22Rv1 (cell line): Measurements from ENCODE around the gene MAP3K20.
"Not testable (repeated sequence)": the region's sequence is repeated elsewhere in the genome, so short reads cannot be mapped to it uniquely, and the experiment has no call there.

Source experiments
- H3K27ac ChIP-seq: fragments of 450-650 bp; 2 replicates; pipeline ENCODE4 v1.5.1; 2017
- ZFX ChIP-seq: fragments of 450-650 bp; IDR thresholded peaks from 2 replicates; pipeline ENCODE4 v1.6.1; 2017; ENCODE audit warnings: antibody characterized with exemption, borderline replicate concordance
- TF ChIP-seq, protein P1 (sequence below): fragments of 450-650 bp; IDR thresholded peaks from 2 replicates; pipeline ENCODE4 v1.5.1; 2017; ENCODE audit warnings: mild to moderate bottlenecking

Gene MAP3K20

DNA sequence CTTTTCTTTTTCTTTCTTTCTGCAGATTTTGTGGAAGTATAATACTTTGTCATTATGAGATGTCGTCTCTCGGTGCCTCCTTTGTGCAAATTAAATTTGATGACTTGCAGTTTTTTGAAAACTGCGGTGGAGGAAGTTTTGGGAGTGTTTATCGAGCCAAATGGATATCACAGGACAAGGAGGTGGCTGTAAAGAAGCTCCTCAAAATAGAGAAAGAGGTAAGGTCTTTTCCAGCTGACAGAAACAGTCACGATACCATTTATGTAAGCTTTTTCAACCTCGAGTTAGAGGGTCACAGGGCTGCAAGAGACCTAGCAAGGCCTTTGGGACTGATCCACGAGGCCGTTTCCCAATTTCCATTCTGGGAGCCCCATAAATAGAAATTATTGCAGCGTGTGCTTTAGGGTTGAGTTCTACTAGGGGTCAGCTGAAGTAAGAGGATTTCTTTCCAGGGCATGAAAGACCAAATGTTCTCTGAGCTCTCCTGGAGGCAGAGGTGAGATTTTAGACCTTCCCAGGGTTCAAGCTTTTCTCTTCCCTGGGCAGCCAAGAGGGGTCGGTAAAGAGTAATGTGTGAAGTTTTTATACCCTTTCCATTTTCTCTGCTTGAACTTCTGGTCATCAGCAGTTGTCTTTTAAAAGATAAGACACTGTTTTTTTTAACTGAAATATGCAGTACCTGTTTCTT is 15.5 kb downstream of the MAP3K20 start:
- no peak for TF ChIP-seq ZFX
- TF ChIP-seq, protein P1, sequence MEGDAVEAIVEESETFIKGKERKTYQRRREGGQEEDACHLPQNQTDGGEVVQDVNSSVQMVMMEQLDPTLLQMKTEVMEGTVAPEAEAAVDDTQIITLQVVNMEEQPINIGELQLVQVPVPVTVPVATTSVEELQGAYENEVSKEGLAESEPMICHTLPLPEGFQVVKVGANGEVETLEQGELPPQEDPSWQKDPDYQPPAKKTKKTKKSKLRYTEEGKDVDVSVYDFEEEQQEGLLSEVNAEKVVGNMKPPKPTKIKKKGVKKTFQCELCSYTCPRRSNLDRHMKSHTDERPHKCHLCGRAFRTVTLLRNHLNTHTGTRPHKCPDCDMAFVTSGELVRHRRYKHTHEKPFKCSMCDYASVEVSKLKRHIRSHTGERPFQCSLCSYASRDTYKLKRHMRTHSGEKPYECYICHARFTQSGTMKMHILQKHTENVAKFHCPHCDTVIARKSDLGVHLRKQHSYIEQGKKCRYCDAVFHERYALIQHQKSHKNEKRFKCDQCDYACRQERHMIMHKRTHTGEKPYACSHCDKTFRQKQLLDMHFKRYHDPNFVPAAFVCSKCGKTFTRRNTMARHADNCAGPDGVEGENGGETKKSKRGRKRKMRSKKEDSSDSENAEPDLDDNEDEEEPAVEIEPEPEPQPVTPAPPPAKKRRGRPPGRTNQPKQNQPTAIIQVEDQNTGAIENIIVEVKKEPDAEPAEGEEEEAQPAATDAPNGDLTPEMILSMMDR: no peak
- no peak overlapping the region for H3K27ac ChIP-seq

DNA sequence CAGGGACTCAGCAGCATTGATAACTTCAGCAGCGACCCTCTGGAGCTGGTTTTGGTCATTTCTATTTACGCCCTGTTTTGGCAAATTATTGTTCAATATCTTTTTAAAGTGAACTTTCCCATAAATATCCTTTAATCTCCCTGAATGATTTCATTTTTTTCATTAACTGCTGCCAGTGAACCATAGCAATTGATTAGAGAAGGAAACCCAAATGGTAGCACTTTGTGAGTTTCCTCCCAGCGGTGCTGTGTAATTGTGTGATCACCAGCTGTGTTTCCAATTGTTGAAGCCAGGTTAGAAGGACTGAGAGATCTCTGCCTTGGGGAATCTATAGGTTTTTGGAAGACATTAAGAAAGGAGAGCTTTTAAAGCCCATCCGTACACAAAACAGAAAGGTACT is 16.3 kb downstream of the MAP3K20 start:
- H3K27ac ChIP-seq: no peak overlapping the region
- TF ChIP-seq, protein P1: no peak
- no peak for TF ChIP-seq ZFX

DNA sequence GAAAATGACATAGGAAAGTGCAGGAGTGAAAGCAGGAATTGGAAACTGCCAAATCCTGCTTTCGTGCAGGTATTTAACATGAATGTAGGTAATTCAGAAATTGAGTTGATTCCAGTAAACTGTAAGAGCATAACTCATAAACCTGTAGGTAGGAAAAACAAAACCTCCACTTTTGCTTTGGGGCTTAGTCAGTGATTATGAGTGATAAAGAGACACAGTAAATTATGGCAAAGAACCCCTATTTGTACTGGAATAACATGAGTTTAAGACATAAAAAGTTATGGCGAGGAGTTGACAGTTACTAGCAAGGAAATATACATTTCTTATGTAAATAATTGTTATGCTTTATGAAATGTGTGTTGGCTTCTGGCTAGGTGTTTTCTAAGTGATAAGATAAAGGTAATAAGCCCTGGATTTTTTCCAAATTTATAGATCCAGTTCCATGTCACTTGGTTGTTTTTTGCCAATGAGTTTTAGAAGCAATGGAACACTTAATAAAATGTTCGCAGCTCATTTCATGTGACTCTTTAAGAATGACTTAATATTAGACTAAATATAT is 17.3 kb downstream of the MAP3K20 start:
- TF ChIP-seq, protein P1: no peak
- TF ChIP-seq ZFX: no peak
- H3K27ac ChIP-seq: no peak overlapping the region

DNA sequence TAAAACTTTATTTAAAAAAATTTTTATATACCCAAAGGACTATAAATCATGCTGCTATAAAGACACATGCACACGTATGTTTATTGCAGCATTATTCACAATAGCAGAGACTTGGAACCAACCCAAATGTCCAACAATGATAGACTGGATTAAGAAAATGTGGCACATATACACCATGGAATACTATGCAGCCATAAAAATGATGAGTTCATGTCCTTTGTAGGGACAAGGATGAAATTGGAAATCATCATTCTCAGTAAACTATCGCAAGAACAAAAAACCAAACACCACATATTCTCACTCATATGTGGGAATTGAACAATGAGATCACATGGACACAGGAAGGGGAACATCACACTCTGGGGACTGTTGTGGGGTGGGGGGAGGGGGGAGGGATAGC is 18.0 kb downstream of the MAP3K20 start:
- not testable (repeated sequence) for H3K27ac ChIP-seq

DNA sequence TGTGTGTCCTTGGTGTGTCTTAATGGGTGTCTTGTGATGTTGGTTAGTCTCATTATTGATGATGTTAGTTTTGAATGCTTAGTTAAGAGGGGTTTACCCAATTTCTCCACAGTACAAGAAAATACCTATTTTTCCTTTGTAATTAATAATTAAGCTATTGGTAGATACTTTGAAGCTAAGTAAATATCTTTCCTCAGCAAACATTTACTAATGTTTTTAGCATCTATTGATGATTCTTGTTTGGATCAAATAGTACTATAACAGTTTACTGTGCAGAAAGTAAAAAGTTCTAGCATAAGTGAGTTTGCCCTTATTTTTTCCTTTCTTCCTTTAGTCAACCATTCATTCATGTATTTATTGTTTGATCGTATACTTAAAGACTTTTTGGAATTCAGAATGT is 19.1 kb downstream of the MAP3K20 start:
- TF ChIP-seq, protein P1: no peak
- TF ChIP-seq ZFX: no peak
- no peak overlapping the region for H3K27ac ChIP-seq

DNA sequence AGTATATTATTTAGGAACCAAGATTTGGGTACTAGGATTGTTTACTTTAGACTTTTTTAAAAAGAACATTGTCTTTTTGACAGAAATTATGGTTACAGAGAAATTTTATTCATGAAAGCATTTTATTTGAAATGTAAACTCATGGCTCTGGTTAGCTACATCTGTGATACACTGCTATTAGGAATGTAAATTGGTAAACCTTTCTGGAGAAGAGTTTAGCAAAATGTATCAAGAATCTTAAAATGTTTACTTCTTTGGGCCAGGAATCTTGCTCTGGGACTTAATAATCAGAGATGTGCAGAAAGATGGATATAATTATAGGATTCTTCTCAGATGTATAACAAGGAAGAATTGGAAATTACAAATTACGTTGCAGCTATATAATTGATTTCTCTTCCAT is 19.7 kb downstream of the MAP3K20 start:
- H3K27ac ChIP-seq: no peak overlapping the region

DNA sequence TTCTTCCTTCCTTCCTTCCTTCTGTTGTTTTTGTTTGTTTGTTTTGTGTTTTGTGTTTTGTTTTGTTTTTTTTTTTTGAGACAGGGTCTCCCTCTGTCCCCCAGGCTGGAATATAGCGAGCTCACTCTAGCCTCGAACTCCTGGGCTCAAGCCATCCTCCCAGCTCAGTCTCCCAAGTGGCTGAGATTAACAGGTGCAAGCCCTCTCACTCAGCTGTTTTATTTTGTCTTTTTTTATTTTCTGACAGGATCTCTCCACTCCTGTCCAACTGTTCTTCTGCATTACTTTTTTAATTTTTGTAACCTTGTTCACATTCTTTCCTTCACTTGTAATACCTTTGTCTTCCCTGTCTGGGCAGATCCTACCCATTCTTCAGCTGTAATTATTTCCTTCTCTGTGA is 23.6 kb downstream of the MAP3K20 start:
- no peak for TF ChIP-seq ZFX
- TF ChIP-seq, protein P1: no peak
- H3K27ac ChIP-seq: no peak overlapping the region

More for the DNA sequence above, 19.7 kb downstream of the MAP3K20 start:
- TF ChIP-seq, protein P1: no peak
- no peak for TF ChIP-seq ZFX

DNA sequence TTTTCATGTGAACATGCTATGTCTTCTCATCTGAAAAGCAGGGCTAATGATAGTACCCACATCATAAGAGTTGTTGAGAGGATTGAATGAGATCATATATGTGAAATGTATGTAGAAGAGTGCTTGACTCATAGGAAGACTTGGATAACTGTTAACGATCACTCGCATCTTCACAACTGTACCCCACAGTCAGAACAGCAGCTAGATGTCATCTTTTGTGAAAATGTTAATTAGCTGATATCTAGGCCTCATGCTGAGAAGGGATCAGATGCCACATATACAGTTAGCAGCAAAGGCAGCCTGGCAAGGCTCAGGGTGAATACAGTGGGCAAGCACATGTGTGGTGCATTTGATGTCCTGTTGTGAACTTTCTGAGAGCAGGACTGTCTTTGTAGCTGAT is 24.2 kb downstream of the MAP3K20 start:
- TF ChIP-seq, protein P1: no peak
- no peak for TF ChIP-seq ZFX

More for the DNA sequence above, 24.2 kb downstream of the MAP3K20 start:
- no peak overlapping the region for H3K27ac ChIP-seq
